ENCODE results near the gene CNTN5. TPM values are rescaled to one million over a fixed set of nuclear protein-coding genes. Genes with fewer than 3 reads are reported as not detected.

Gene CNTN5
- polyA plus RNA-seq, 1 donor (not counting 4 experiments of a cell fraction or from before 2014, with no cell fraction given) = not detected

DNA sequence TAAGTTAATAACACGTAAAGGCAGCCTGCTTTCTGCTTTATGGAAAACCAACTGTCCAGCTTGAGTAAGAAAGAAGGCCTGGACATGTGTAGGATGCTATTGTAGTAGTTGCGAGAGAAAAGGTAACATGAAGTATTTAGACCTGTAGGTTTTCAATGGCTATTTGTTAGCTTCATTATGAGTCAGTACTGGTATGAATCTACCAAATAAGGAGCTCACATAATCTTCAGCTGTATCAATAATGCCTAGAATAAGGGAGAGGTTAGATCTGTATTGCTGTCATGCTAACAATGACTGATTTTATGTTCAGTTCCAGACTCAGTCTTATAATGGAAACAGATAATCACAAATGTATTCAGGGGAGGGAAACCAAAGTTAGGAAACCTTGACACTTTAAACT, 550.3 kb downstream of the CNTN5 start:
- TF ChIP-seq EZH2 (IDR thresholded peaks at IDR 0.05; ENCODE audit: low read length) = no peak
- dilution Hi-C loops (cut with MboI; ENCODE audit: extremely low pct_ligation_motif_present, low sequenced_read_pairs) = no loop called here

DNA sequence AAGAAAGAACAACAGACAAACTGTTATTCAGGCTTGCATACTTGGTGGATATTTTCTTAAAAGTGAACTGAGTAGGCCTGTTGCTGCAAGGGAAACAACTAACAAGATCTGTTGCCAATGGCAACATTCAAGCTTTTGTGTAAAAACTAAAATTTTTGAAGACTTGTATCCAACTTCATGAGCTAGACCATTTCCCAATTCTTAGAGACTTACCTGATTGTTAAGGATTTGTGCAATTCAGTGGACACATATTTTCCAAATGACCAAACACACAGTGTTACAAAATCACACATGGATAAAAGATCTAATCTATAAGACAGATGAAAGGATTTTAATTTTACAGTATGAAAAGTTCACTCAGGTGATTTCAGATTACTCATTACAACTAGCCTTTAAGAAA, 564.1 kb downstream of the CNTN5 start:
- H3K9ac ChIP-seq (ENCODE audit: control insufficient read depth, extremely low read depth, insufficient read depth, low read length) = no peak overlapping the region
- no peaks in the 10 kb centered on the region for H3K36me3 ChIP-seq (ENCODE audit: control insufficient read depth in 2 of 2, extremely low read depth in 1 of 2, insufficient read depth in 2 of 2, low read length in 2 of 2)
- H3K9me3 ChIP-seq (ENCODE audit: control insufficient read depth, low read depth, low read length) = no peaks in the 10 kb centered on the region
- H3K79me2 ChIP-seq (ENCODE audit: control insufficient read depth, insufficient read depth, low read length) = no peaks in the 10 kb centered on the region
- no peak overlapping the region for H2AFZ ChIP-seq (ENCODE audit: control insufficient read depth, low read length)
- DNase-seq (ENCODE audit: low read depth, low spot score) (no peak), FAIRE-seq (no peak)
- H3K4me3 ChIP-seq (ENCODE audit: control insufficient read depth in 2 of 3, extremely low read depth in 1 of 3, insufficient read depth in 2 of 3, low read depth in 1 of 3, low read length in 3 of 3) = no peak overlapping the region
- no peaks in the 10 kb centered on the region for H3K27me3 ChIP-seq (ENCODE audit: control insufficient read depth, extremely low read depth, insufficient read depth, low read length)
- H4K20me1 ChIP-seq (ENCODE audit: control insufficient read depth, extremely low read depth, insufficient read depth, low read length) = no peaks in the 10 kb centered on the region
- no peak overlapping the region for H3K27ac ChIP-seq (ENCODE audit: control insufficient read depth, insufficient read depth, low read length)
- H3K4me1 ChIP-seq (ENCODE audit: control insufficient read depth, extremely low read depth, insufficient read depth, low read length) = no peaks in the 10 kb centered on the region
- TF ChIP-seq, protein P1, sequence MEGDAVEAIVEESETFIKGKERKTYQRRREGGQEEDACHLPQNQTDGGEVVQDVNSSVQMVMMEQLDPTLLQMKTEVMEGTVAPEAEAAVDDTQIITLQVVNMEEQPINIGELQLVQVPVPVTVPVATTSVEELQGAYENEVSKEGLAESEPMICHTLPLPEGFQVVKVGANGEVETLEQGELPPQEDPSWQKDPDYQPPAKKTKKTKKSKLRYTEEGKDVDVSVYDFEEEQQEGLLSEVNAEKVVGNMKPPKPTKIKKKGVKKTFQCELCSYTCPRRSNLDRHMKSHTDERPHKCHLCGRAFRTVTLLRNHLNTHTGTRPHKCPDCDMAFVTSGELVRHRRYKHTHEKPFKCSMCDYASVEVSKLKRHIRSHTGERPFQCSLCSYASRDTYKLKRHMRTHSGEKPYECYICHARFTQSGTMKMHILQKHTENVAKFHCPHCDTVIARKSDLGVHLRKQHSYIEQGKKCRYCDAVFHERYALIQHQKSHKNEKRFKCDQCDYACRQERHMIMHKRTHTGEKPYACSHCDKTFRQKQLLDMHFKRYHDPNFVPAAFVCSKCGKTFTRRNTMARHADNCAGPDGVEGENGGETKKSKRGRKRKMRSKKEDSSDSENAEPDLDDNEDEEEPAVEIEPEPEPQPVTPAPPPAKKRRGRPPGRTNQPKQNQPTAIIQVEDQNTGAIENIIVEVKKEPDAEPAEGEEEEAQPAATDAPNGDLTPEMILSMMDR (optimal IDR thresholded peaks at IDR 0.05 in 1 of 3, IDR thresholded peaks at IDR 0.05 in 1 of 3, conservative IDR thresholded peaks at IDR 0.05 in 1 of 3; ENCODE audit: extremely low read depth in 1 of 3, insufficient read depth in 2 of 3, low read length in 3 of 3) = no peak
- TF ChIP-seq EZH2 (IDR thresholded peaks at IDR 0.05; ENCODE audit: low read length) = no peak
- no peak overlapping the region for H3K4me2 ChIP-seq (ENCODE audit: control insufficient read depth, extremely low read depth, insufficient read depth, low read depth, low read length)
- dilution Hi-C loops (cut with MboI; ENCODE audit: extremely low pct_ligation_motif_present, low sequenced_read_pairs) = no loop called here
- H3K9me1 ChIP-seq (ENCODE audit: control insufficient read depth, extremely low read depth, insufficient read depth, low read length) = no peaks in the 10 kb centered on the region

More for the DNA sequence above, 550.3 kb downstream of the CNTN5 start:
- no peaks in the 10 kb centered on the region for H3K9me1 ChIP-seq (ENCODE audit: control insufficient read depth, extremely low read depth, insufficient read depth, low read length)
- no peak overlapping the region for H3K4me3 ChIP-seq (ENCODE audit: control insufficient read depth in 2 of 3, extremely low read depth in 1 of 3, insufficient read depth in 2 of 3, low read depth in 1 of 3, low read length in 3 of 3)
- H3K9ac ChIP-seq (ENCODE audit: control insufficient read depth, extremely low read depth, insufficient read depth, low read length) = no peak overlapping the region
- H4K20me1 ChIP-seq (ENCODE audit: control insufficient read depth, extremely low read depth, insufficient read depth, low read length) = no peaks in the 10 kb centered on the region
- no peaks in the 10 kb centered on the region for H3K27me3 ChIP-seq (ENCODE audit: control insufficient read depth, extremely low read depth, insufficient read depth, low read length)
- DNase-seq (ENCODE audit: low read depth, low spot score) = no peak
- no peak overlapping the region for H3K27ac ChIP-seq (ENCODE audit: control insufficient read depth, insufficient read depth, low read length)
- H3K9me3 ChIP-seq (ENCODE audit: control insufficient read depth, low read depth, low read length) = no peaks in the 10 kb centered on the region
- no peaks in the 10 kb centered on the region for H3K79me2 ChIP-seq (ENCODE audit: control insufficient read depth, insufficient read depth, low read length)
- H3K36me3 ChIP-seq (ENCODE audit: control insufficient read depth in 2 of 2, extremely low read depth in 1 of 2, insufficient read depth in 2 of 2, low read length in 2 of 2) = no peaks in the 10 kb centered on the region
- no peak overlapping the region for H3K4me2 ChIP-seq (ENCODE audit: control insufficient read depth, extremely low read depth, insufficient read depth, low read depth, low read length)
- no peak overlapping the region for H2AFZ ChIP-seq (ENCODE audit: control insufficient read depth, low read length)
- no peak for FAIRE-seq
- no peaks in the 10 kb centered on the region for H3K4me1 ChIP-seq (ENCODE audit: control insufficient read depth, extremely low read depth, insufficient read depth, low read length)

DNA sequence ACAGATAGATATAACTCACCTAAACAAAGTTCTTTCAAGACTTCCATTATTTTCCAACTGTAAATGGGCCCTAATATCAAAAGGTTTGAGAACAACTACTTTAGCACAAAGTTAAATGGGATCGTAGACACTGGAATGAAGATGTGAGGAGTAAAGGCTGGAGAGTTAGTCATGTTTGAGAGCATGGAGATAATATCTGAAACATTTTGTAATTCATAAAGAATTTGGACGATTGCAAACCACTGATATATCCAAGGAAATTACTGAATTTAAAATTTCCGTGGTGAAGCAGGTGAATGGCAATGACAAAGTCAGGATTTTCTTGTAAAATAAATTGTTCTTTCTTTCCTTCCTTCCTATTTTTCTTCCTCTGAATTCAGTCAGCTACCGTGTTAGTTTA, 564.9 kb downstream of the CNTN5 start:
- Histone ChIP-seq H3K36me3 (ENCODE audit: control insufficient read depth in 2 of 2, extremely low read depth in 1 of 2, insufficient read depth in 2 of 2, low read length in 2 of 2) (no peaks in the 10 kb centered on the region), H3K9ac (ENCODE audit: control insufficient read depth, extremely low read depth, insufficient read depth, low read length) (no peak overlapping the region), H3K4me1 (ENCODE audit: control insufficient read depth, extremely low read depth, insufficient read depth, low read length) (no peaks in the 10 kb centered on the region), H2AFZ (ENCODE audit: control insufficient read depth, low read length) (no peak overlapping the region), H3K9me3 (ENCODE audit: control insufficient read depth, low read depth, low read length) (no peaks in the 10 kb centered on the region), H3K27me3 (ENCODE audit: control insufficient read depth, extremely low read depth, insufficient read depth, low read length) (no peaks in the 10 kb centered on the region), H3K79me2 (ENCODE audit: control insufficient read depth, insufficient read depth, low read length) (no peaks in the 10 kb centered on the region), H3K27ac (ENCODE audit: control insufficient read depth, insufficient read depth, low read length) (no peak overlapping the region), H3K4me2 (ENCODE audit: control insufficient read depth, extremely low read depth, insufficient read depth, low read depth, low read length) (no peak overlapping the region), H4K20me1 (ENCODE audit: control insufficient read depth, extremely low read depth, insufficient read depth, low read length) (no peaks in the 10 kb centered on the region), H3K4me3 (ENCODE audit: control insufficient read depth in 2 of 3, extremely low read depth in 1 of 3, insufficient read depth in 2 of 3, low read depth in 1 of 3, low read length in 3 of 3) (no peak overlapping the region), H3K9me1 (ENCODE audit: control insufficient read depth, extremely low read depth, insufficient read depth, low read length) (no peaks in the 10 kb centered on the region)
- no peak for DNase-seq (ENCODE audit: low read depth, low spot score)
- FAIRE-seq = no peak
- TF ChIP-seq EZH2 (IDR thresholded peaks at IDR 0.05; ENCODE audit: low read length) = no peak
- TF ChIP-seq, protein P1 (optimal IDR thresholded peaks at IDR 0.05 in 1 of 3, IDR thresholded peaks at IDR 0.05 in 1 of 3, conservative IDR thresholded peaks at IDR 0.05 in 1 of 3; ENCODE audit: extremely low read depth in 1 of 3, insufficient read depth in 2 of 3, low read length in 3 of 3) = no peak
- dilution Hi-C loops (cut with MboI; ENCODE audit: extremely low pct_ligation_motif_present, low sequenced_read_pairs) = no loop called here
